ENCODE measurements around the gene THOP1. TPM values are rescaled to one million over a fixed set of nuclear protein-coding genes. Genes with fewer than 3 reads are reported as not detected.

The THOP1 gene
- polyA plus RNA-seq (2012; ENCODE audit: insufficient read depth, insufficient read length): 169 TPM

DNA sequence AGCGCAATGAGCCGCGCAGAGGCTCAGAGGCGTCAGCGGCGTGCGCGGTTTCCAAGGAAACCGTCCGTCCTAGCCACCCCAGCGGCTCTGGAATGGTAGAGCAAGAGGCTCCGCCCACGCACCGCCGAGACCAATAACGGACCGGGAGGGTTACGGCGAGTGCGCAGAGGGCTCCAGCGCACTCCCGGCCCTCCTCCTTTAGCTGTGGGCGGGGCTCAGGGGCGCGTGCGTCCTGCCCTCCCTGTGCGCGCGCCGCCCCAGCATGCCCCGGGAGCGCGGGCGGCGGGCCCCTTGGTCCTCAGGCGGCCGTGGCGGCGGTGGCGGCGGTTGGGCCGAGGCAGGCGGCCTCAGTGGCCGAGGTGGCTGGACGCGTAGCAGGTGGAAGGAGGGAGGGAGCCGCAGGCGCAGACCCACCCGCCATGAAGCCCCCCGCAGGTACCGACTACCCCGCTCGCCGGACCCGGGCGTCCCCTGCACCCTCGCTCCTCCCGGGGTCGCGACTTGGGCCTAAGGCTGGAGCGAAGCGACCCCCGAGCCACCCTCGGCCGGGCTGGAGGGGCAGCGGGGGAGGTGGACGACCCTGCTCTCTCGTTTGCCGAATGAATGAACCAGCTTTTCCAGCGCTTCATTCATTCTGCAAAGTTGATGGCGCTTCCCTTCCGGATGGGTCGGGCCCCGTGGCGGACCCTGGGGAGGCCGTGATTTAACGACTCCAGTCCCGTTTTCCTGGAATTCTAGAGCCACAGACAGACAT, at the start of gene THOP1:
Gene THOP1, plus strand, starts transcription at position 260 of the 754 bp plus-strand sequence. Its CDS starts 160 bp downstream, at position 420.
- H3K4me3 ChIP-seq (ENCODE audit: low read length): peak within 1 kb of the TSS; percentile 87
- peak; percentile 97 for DNase-seq (ENCODE audit: low read depth, low spot score)

DNA sequence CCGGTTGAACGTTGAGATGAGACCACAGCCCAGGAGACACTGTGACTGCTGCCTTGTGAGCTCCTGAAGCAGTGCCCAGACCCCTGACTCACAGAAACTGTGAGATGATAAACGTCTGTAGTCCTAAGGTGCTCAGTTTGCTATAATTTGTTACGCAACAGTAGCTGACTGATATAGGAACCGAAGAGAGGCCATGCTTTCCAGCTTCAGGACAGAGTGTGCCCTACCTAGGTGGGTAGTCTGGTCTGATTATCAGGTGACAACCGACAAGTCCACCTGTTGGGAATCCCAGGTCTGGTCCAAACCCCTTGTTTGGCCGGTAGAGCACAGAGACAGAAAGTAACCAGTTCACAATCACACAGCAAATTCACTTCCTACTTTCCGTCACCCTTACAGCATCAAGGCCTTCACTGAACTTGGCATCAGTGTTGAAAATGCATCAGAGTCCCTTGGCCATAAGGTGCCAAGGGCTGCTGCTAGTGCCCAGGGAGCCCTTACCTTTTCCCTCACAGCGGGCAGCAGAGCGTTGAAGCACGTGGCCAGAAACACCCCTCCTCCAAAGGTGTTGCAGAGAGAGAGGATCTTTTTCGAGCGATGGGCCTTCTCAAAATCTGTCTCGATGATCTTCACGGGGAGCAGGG, 48.6 kb upstream of the THOP1 start:
- no peak for DNase-seq (ENCODE audit: low read depth, low spot score)
- H3K4me3 ChIP-seq (ENCODE audit: low read length): no peak overlapping the region

GRCh38 chr19:2739602-2740313, 45.5 kb upstream of the THOP1 start, which contains the start of gene SLC39A3:
SLC39A3 (minus strand) TSS chr19:2740017; CDS start chr19:2737257, 2,760 bp downstream.
- DNase-seq (ENCODE audit: low read depth, low spot score): peak; percentile 98
- H3K4me3 ChIP-seq (ENCODE audit: low read length): peak within 1 kb of the TSS; percentile 93

GRCh38 chr19:2740314-2740656, 45.0 kb upstream of the THOP1 start:
- DNase-seq (ENCODE audit: low read depth, low spot score): peak; percentile 4
- H3K4me3 ChIP-seq (ENCODE audit: low read length): peak overlapping the region; percentile 20; the same call in 1 of the 2 replicates

DNA sequence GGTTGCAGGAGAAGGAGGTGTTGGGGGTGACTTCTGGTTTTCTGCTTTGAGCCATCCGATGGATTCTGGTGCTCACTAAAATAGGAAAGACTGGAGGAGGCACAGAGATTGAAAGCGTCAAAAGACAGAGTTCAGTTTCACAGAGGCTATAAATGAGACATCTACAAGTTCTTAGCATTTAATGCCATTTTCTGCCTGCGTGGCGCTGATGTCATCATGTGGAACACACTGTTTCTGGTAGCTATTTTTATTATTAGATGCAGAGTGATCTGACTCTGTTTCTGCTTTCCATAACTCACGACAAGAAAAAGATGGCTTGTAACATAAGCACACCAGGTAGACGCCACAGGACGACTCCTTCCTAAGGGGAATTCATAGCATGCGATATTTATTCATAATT, 42.2 kb upstream of the THOP1 start:
- no peak for DNase-seq (ENCODE audit: low read depth, low spot score)
- H3K4me3 ChIP-seq (ENCODE audit: low read length): no peak overlapping the region

DNA sequence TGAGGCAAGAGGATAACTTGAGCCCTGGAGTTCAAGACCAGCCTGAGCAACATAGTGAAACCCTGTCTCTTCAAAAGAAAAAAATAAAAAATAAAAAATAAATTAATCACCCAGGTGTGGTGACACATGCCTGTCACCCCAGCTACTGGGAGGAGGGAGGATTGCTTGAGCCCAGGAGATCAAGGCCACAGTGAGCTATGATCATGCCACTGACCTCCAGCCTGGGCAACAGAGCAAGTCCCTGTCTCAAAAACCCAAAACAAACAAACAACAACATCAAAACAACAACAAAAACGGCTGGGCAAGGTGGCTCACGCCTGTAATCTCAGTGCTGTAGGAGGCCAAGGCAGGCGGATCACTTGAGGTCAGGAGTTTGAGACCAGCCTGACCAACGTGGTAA, 41.2 kb upstream of the THOP1 start:
- no peak for DNase-seq (ENCODE audit: low read depth, low spot score)
- no peak overlapping the region for H3K4me3 ChIP-seq (ENCODE audit: low read length)

DNA sequence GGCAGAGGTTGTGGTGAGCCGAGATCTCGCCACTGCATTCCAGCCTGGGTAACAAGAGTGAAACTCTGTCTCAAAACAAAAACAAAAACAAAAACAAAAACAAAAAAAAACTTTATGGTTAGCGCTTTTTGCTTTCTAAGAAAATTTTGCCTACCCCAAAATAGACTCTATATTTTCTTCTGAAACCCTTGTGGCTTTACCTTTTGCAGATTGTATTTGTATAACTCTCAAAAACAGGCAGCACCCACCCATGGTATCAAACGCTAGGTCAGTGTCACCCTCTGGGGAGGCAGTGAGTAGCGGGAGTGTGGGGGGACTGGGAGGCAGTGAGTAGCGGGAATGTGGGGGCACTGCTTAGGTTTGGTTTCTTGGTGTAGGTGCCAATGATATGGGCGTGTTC, 38.0 kb upstream of the THOP1 start:
- no peak for DNase-seq (ENCODE audit: low read depth, low spot score)
- H3K4me3 ChIP-seq (ENCODE audit: low read length): no peak overlapping the region

GRCh38 chr19:2750808-2751437, 34.4 kb upstream of the THOP1 start:
- no peak for DNase-seq (ENCODE audit: low read depth, low spot score)
- no peak overlapping the region for H3K4me3 ChIP-seq (ENCODE audit: low read length)

- no peak overlapping the region for H3K4me3 ChIP-seq (ENCODE audit: low read length)
- no peak for DNase-seq (ENCODE audit: low read depth, low spot score)
Measured at GRCh38 chr19:2751438-2751830, 33.9 kb upstream of the THOP1 start.

GRCh38 chr19:2754659-2755447, 30.4 kb upstream of the THOP1 start:
- DNase-seq (ENCODE audit: low read depth, low spot score): no peak
- H3K4me3 ChIP-seq (ENCODE audit: low read length): no peak overlapping the region

DNA sequence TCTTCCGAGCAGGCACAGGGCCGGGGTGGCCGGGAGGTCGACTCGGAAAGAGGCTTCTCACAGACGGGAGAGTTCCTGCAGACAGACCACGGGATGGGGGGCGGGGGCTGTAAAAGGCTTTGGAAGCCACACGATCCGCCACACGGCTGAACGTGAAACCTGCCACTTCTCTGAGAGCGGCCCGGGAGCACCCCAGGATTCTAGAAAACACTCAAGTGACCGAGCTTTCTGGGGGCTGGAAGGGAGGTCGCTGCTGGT, 29.9 kb upstream of the THOP1 start:
- no peak overlapping the region for H3K4me3 ChIP-seq (ENCODE audit: low read length)
- no peak for DNase-seq (ENCODE audit: low read depth, low spot score)

DNA sequence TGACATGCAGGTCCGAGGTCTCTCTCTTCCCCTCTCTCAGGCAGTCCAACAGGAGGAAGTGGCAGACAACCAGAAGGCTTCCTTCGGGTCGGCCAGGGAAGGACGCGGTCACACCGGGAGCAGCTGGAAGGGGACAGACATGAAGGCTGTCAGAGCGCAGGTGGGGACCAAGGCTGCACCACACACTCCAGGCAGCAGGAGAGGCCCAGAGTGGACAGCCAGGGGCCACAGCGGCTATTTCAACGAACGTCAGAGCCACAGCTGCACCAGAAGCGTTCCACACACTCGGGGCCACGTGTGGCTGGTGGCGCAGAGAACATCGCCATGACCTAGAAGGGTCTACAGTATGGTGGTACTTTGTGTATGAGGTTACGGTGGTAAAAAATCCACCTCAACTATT, 29.5 kb upstream of the THOP1 start:
- no peak for DNase-seq (ENCODE audit: low read depth, low spot score)
- no peak overlapping the region for H3K4me3 ChIP-seq (ENCODE audit: low read length)

DNA sequence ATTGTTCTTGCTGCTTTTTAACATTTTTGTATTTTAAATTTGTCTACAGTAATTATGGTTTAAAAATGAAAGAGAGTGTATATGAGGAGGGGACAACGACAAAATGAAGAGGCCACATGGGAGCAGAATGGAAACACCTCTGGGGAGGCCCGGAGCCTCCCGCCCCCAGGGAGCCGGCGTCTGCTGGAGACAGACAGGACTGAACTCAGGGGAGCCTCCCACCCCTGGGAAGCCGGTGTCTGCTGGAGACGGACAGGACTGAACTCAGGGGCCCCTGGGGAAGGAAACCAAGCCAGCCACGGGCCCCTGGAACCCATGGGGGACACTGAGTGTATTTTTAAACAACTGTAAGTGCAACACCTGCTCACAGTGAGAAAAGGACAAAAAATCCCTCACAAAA, 28.8 kb upstream of the THOP1 start:
- H3K4me3 ChIP-seq (ENCODE audit: low read length): no peak overlapping the region
- DNase-seq (ENCODE audit: low read depth, low spot score): no peak

DNA sequence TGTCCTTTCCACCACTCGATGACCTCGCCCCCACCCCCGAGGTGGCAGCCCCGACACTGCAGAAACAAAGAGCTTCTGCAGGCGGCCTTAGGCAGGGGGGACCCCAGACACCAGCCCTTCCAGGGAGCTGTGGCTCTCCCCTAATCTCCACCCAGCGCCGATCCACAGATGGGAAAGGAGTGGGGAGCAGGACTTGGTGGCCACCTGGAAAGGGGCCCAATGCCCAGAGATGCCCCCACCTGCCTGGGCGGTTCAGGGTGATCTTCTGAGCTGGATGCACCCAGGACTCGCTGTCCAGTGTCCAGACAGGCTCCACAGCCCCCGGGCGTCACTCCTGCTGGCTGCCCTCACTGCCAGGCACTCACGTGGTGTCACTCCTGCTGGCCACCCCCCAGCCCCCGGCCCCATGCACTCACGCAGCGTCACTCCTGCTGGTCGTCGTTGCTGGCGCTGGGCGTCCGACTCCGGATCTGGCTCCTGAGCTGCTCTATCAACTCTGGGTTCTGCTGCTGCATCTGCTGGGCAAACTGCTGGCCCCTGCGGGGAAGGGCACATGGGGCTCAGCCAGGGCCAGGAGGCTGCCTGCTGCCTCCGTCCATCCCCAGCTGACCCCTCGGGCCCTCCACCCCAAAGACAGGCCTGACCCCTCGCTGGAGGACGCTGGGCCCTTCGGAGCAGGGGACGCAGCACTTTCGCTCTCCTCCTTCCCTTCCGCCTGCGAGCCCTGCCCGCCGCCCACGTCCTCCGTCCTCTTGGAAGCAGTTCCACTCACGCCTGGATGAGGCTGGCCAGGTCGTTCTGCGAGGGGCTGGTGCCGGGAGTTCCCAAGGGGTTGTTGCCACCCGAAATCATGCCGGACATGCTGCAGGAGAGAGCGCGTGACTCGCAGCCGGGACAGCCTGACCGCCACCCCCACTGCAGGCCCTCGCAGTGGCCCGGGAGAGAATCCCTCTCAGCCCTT, 28.1 kb upstream of the THOP1 start:
- no peak overlapping the region for H3K4me3 ChIP-seq (ENCODE audit: low read length)
- no peak for DNase-seq (ENCODE audit: low read depth, low spot score)

GRCh38 chr19:2758601-2759313, 26.5 kb upstream of the THOP1 start:
- DNase-seq (ENCODE audit: low read depth, low spot score): no peak
- no peak overlapping the region for H3K4me3 ChIP-seq (ENCODE audit: low read length)

DNA sequence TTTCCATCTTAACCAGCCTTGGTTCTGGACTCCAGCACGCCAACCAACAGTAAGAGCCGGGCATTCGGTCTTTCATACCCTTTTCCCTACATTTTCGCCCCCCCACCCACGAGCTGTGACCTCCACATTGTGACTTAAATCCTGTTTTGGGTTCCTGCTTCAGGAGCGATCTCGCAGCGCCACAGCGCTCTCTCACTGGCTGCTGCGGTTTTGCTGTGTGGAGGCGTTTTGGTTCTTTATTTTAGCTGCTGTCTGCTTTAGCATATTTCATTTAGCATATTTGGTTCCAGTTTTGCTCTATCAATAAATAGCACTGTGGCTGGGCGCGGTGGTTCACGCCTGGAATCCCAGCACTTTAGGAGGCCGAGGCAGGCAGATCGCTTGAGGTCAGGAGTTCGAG, 25.9 kb upstream of the THOP1 start:
- no peak for DNase-seq (ENCODE audit: low read depth, low spot score)
- no peak overlapping the region for H3K4me3 ChIP-seq (ENCODE audit: low read length)

DNA sequence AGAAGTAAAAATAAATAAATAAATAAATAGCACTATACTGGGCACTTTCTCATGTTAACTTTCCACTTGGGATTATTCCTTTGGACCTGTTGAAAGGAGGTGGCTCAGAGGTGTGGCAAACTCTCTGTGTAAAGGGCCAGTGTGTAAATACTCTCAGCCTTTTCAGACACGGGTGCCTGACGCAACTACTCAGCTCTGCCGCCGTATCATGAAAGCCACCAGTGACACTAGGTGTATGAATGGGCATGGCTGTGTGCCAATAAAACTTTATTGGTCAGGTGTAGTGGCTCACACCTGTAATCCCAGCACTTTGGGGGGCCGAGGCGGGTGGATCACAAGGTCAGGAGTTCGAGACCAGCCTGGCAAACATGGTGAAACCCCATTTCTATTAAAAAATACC, 25.3 kb upstream of the THOP1 start:
- no peak overlapping the region for H3K4me3 ChIP-seq (ENCODE audit: low read length)
- DNase-seq (ENCODE audit: low read depth, low spot score): no peak

DNA sequence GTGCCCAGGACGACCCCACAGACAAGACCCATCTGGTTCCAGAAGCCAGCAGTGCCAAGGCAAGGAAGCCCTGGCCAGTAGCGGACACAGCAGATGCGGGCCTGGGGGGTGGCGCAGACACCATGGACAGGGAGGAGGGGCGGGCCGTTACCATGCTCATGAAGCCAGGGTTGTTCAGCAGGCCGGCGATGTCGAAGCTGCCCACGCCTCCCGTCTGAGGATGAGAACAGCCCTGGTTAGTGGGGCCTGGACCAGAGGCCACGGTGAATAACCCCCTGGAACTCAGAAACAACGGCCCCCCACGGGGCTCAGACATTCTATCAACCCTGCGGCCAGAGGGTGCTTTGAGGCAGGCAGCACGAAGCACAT, 24.0 kb upstream of the THOP1 start:
- no peak for DNase-seq (ENCODE audit: low read depth, low spot score)
- H3K4me3 ChIP-seq (ENCODE audit: low read length): no peak overlapping the region
